H4 (cell line): ENCODE data around the gene TAF3. TPM values are rescaled to one million over a fixed set of nuclear protein-coding genes. Genes with fewer than 3 reads are reported as not detected.

Experiments
- DNase-seq: peaks from one replicate; pipeline ENCODE4 v3.0.0-alpha.2; 2015; ENCODE audit warnings: low spot score
- total RNA-seq: library from RNA; depleted of rRNA; stranded (reverse); fragments of >200 nt; shearing (Covaris generic); gene quantifications from 2 replicates; pipeline ENCODE4 v1.2.3, GENCODE V29; 2014

TAF3 gene
- total RNA-seq, 1 experiment from 2014 or later: 2.0 TPM

DNA sequence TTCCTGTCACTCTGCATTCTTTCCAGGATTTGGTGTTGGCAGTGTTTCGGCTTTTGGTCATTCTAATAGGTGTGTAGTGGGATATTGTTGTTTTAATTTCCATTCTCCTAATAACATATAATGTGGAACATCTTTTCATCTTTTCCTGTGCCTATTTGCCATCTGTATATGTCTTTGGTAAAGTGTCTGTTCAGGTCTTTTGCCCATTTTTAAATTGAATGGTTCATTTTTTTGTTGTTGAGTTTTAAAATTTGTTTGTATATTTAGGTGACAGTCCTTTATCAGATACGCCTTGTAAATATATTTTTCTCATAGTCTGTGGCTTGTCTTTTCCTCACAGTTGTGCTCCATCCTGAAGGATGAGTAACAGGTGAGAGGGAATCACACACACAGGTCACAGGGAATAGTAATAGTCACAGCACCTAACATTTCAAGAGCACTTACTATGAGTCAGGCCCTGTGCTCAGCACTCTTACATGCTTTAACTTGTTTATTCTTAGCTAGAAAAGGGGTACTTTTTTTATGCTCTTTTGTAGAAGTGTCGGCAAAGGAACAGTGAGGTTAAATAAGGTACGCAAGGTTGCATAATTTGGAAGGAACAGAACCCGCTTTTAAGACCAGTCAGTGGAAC lies 119.1 kb downstream of the TAF3 start:
- no peak for DNase-seq

DNA sequence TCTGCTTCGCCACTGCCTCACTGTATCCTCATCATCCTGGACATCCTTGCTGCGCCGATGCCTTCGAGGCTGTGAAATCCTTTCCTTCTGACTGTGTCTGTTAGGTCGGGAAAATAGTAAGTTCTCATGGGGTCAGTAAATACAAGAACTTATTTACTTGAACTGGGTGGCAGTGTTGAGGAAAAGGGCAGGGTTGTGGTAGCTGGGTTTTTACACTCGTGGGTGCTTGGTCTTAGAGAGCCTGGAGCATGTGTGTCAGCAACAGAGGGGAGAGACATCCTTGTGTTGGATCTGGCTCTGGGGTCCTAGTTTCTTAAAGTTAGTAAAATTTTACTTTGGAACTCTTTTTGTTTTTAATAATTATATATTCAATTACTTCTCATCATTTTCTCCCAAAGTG lies 123.3 kb downstream of the TAF3 start:
- no peak for DNase-seq

DNA sequence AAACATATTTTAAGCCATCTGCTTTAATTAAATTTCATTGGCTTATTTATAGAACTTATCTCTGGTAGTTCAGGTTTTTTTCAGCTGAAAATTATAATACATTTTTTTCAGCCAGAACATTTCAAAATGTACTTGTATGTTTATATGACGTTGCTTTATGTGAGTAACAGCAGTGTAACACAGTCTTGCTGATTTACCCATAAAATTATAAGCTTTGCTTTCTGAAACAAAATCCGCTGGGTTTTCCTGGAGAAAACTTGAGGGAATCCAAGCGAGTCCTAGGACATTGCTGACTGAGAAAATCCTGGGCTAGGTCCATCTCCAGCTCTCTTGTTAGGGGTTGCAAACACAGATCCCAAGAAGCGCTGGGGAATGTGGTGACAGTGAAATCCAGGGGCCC lies 124.0 kb downstream of the TAF3 start:
- DNase-seq: no peak

DNA sequence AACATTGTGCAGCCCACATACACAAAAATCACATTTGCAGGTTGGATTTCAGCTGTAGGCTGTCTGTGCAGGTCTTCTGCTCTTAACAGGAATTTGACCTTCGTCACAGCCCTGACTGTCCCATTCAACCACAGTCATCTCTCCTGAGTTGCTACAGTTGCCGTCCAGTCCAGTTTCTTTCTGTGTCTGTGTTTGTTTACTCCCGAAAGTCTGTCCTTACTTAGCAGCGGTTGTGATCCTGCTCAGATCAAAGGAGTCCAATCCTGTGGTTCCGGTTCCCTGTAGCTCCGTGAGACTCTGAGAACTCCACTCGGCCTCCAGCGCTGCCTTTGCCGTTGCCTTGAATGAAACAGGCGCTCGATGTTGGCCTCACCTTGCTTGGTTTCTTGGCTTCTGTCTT lies 124.6 kb downstream of the TAF3 start:
- no peak for DNase-seq

DNA sequence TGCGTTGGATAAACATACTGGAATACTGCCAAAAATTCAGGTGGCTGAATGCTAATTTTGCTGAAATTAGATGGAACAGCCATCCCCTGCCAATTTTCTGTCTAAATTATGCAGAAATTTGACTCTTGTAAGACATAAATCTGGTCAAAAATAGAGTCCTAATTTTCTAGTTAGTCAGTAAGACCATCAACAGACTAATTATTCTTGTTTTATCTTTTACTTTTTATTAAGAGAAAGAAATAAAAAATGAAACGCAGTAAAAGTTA lies 125.8 kb downstream of the TAF3 start:
- no peak for DNase-seq

DNA sequence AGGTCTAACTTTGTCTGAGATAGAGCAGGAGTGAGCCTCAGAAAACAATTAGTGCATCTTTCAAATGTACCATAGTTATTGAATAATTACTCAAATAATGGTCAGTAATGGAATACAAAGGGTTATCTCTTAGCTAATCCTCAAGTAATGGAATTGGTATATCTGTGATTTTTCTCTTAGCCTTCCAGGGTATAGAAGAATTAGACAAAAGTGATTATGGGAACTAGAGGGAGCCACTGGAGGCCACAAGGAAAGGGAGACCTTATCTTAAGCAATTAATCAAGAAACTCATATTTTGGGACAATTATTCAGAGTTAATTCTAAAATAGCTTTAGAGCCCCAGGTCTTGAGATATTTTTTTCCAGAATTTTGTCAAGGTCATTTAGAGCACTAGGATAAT lies 126.2 kb downstream of the TAF3 start:
- no peak for DNase-seq

DNA sequence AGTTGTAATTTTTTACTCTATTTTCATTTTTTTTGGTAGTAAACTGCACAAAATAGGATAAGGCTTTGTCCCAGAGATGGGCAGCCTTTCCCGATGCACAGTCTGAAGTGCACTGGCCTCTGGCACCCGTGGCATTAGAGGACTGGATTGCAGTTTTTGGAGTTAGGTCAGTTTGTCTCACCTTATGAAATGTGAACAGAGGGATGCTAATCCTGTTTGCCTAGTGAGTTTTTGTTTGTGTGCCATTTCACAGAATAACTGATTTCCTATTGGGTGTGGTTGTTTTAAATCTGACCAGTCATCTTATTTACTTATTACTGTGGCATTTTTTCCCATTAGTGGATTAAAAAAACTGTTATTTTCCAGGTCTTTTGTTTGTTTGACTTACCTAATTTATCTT lies 126.7 kb downstream of the TAF3 start:
- DNase-seq: no peak

DNA sequence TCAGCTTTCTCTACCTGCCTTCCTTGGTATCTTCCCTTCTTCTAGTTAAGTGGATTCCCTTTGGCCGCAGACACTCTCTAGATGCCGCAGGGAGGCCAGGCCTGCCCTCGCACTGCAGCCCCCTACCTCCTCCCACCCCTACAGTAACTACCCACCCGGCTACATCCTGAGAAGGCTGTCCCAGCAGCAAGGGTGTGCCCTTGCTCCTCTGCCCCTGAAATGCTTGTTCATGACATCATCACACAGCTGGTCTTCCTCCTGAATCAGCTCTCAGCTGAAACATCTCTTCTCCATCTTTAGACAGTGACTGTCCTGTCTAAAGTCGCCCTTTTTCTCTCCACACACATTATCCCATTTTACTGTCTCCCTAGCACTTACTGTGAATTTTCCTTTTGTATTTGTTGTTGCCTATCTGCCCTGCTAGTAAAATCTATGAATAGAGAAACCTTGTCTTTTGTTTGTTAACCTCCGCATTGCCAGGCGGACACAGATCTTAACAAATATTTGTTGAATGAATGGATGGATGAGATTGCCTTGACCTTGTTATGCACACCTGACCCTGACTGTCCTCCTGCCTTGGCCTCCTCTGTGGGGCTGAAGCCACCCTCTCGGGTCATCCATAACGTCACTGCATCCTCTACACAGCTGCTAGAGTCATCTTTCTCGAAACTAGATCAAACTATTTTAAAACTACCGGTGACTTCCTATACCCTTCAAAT lies 127.3 kb downstream of the TAF3 start:
- DNase-seq: no peak

DNA sequence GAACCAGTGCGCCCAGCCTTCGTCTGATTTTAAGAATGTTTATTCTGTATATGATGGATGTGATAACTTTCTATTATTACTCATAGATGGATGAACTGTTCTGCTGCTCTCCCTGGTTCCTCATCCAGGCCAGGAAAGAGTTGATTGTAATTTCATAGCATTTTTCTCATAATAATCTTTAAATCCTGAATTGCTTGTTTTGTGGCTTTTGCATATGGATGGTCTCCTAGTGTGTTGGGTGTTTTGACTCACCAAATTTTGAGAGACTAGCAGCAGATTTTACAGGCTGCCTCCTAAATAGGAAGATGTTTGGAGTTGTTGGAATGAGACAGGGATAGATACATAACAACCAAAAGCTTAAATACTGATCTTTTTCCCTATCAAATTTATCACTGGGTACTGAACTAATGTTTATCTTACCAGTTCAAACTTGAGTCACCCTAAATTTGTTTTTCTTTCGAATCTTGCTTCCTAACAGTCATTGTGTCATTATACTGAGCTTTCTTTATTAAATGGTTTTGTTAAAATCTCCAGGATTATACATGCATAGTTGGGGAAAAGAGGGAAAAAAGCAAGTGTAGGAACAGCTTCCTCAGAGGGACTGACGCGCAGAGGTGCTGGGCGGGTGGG lies 130.2 kb downstream of the TAF3 start:
- DNase-seq: no peak

DNA sequence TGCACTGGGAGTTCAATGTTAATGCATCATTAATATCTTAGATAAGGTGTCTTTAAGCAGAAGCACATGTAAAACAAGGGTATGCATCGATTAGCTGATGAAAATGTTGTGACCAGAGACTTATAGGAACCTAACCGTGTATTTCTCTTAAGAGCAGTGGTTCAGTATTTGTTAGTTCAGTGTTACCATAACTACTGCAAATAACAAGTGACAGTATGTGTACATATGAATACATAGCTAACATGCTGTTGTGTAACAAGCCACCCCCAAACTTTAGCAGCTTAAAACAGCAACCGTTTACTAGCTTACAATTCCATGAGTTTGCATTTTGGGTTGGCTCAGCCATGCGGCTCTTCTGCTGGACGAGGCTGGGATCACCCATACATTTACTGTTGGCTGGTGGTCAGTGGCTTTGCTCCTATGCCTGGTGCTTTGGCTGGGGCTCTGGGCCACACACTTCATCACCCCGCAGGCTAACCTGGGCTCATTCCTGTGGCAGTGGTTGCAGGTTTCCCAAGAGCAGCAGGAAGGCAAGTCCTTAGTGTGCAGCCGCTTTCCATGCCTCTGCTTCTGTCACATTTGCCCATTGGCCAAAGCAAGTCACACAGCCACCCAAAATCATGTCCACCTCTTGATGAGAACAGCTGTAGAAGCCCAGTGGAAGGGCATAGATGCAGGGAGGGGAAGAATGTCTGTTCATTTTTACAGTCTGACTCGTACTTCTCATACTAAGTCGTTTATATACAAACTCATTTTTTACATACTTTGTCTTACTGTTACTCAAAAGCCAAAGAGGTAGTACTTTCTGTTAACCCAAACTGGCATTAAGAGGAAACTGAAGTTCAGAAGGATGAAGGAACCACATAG lies 132.9 kb downstream of the TAF3 start:
- no peak for DNase-seq

DNA sequence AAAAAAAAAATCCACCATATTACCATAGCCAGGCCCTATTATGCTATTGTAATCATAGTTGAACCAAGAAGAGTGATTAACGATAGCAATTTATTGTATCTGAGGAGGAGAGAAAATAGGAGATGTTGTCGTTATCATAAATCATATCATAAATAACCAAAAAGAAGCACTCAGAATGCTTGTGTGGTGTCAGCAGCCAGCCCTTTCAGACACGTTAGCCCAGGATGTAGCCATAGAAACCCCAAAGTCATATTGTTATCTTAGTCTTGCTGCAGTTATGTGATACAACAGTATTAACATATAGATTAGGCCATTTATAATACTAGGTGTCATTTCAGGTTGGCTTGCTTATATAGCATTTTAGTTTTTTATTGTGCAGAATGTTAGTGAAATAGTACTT lies 134.0 kb downstream of the TAF3 start:
- no peak for DNase-seq

DNA sequence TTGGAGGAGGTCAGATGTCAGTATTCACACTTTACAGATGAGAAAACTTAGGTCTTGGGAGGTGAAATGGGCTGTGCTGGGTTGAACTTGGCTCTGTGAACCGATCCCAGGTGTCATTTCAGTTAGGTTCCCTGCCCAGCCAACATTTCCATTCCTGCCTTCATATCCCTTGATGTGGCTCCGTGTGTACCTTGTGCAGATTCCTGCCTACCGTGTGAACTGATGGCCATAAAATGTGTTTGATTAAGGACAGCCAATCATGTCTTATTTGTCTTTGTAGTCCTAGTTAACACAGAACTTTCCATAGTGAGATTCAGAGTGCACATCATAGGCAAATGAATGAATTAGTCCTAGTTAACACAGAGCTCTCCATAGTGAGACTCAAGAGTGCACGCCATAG lies 135.1 kb downstream of the TAF3 start:
- no peak for DNase-seq

DNA sequence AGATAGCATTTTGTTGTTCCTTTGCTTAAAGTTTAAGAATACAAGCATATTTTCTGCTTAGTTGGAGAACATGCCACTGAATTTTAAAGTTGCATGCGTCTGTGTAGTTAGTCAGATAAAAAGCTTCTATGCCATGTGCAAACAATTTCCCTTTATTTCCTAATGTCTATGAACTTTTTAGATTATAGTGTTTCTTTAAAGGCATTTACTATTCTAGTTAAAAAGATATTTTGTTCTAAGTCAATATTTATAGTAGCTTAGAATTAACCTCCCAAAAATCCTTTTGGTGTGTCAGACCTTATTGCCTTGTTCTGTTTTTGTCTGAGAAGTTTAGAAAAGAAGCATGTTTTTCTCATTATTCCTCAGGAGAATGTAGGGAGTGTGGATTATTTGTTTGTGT lies 137.1 kb downstream of the TAF3 start:
- DNase-seq: no peak

DNA sequence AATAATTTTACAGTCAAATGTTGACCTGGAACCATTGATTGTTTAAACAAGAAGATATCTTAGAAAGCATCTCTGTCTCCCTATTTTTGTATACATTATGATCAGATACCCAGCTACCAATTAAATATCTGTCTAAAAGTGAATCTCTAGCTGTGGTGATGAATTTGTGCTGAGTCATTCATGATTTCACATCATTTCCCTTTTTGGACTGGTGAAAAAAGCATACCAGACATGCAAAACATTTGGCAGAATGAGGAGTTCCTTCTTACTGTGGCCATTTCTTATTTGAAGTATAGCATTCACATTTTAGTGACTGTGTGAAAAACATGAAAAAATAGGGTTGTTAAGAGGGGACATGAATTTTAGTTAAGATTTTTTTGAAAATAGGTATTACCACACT lies 138.2 kb downstream of the TAF3 start:
- DNase-seq: peak; percentile 25

DNA sequence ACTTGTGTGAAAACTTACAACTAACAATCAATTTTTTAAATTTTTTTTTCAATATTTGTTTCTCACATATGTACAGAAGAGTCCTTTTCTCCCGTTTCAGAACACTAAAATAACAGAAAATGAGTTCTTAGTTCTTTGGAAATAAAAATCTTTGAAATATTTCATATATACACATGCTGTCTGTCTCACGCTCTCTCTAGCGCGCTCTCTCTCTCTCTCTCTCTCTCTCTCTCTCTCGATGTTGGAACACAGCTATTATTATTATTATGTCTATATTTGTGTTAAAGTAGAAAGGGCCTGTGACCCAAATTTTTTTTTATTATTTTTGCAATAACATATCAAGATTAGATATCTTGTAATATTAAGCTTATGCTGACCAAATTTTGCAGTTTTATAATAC lies 139.3 kb downstream of the TAF3 start:
- DNase-seq: no peak

DNA sequence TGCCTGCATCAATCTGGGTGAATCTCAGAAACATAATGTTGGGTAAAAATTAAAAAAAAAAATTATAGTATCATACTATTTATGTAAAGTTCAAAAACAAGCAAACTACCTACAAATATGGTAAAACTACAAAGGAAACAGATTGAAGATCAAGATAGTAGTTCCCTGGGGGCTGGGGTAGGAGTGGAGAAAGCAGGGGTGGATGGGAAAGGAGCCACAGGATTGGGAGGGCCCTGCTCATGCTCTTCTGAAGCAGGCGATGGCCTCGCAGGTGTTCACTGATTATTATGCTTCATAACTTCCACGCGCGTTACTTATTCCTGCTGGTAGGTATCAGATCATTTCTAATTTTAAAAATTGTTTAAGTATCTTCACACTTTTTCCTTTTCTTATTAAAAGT lies 140.1 kb downstream of the TAF3 start:
- no peak for DNase-seq

DNA sequence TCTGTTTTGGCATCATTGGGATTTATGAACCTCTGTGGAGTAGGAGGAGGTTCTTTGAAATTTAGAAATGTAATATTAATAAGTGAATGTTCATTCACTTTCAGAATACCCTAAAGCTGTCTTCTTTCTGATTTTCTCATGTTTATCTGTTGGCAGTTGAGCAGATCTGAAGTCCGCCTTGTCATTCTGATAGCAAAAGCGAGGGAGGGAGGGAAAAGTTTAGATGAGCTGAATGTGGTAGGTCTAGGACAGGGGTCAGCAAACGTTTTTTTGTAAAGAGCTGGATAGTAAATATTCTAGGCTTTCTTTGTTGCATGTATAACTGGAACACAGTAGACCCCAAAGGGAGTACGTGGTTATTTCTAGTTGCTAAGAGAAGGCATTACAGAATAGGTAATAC lies 141.8 kb downstream of the TAF3 start:
- no peak for DNase-seq

DNA sequence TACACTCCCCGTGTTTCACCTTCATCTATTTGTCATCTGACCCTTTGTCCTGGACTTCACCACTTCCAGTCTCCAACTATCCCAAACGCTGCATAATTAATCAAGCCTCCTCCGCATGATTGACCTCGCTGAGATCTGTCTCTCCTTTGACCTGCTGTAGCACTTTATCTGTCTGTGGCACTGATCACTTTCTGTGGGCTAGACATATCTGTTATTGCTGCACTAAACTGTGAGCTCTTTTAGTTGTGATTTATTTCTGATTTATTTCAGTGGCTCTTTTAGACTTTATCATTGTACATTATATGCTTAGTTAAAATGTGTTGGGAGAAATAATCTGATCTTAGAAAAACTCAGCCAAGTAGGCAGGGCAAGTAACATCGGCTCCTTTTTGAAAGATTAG lies 144.3 kb downstream of the TAF3 start:
- no peak for DNase-seq

DNA sequence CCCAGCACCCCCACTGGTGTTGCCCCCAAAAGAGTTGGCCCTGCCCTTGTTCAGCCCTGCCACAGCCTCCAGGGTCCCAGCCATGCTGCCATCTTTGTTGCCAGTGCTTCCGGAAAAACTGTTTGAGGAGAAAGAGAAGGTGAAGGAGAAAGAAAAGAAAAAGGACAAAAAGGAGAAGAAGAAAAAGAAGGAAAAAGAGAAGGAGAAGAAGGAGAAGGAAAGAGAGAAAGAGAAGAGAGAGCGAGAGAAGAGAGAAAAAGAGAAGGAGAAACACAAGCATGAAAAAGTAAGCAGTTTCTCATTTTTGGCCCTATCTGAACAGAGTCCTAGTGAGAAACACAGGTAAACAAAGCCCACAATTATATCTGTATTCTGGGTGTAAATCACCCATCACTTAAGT lies 147.2 kb downstream of the TAF3 start:
- no peak for DNase-seq

DNA sequence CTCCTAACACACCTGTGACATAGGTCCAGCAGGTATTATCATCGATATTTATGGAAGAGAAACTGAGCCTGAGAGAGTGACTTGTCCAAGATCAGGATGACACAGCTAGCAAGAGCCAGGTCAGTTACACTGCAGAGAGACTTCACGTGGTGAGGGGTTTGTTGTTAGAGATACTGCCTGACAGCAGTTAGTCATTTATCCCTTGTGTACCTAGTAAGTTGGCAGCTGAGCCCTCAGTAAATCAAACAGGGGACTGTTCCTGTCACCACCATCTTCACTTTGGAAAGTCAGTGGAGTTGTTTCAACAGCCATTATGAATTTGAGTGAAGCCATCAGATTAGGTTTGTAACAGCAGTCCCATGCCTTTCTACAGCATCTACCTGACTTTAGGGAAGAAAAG lies 148.7 kb downstream of the TAF3 start:
- no peak for DNase-seq

DNA sequence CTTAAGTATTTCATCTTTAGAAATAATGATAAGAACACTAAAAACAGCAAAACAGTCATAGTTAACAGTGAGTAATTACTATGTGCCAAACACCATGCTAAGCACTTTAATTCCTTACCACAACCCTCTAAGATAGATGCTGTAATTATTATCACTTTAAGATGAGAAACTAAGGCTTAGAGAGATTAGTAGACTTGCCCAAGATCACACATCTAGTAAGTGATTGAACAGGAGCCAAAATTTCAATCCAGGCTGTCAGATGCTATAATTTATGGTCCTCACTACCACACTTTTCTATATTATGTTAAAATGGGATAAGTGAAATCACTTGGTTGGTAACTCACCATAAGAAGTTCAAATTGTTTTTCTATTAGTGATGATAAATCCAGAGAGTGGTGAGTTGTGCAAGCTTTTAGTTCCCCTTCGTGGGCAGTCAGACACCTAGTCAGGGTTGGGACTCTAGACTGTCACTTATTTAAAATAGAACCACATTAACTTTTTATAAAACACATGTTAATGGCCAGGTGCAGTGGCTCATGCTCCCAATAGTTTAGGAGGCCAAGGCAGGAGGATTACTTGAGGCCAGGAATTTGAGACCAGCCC lies 150.3 kb downstream of the TAF3 start:
- no peak for DNase-seq

DNA sequence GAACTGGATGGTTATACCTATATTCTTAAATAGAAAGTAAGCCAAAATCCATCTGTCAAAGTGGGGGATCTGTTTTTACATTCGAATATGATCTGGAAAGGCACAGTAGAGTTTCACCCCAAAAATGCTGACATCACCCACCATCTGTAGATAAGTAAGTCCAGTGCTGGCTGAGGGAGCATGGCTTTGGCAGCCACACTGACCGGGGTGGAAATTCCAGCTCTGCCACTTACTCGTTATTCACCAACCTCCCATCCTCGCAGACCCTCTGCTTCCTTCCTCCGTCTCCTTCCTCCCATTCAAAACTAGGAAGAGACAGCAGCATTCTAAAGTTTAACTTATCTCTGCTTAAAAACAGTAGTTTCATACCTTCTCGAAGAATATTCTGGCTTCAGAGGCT lies 151.3 kb downstream of the TAF3 start:
- no peak for DNase-seq
